Measurements from ENCODE around the gene BTRC.

The BTRC gene

GRCh38 chr10:101444058-101444898 lies 90.3 kb downstream of the BTRC start:
- DNase-seq (ENCODE audit: low spot score) = no peak

GRCh38 chr10:101446071-101446470 lies 92.1 kb downstream of the BTRC start:
- DNase-seq (ENCODE audit: low spot score) = no peak

- DNase-seq (ENCODE audit: low spot score) = no peak
Observed at GRCh38 chr10:101446947-101447346, 93.0 kb downstream of the BTRC start.

GRCh38 chr10:101447477-101447876 lies 93.5 kb downstream of the BTRC start:
- no peak for DNase-seq (ENCODE audit: low spot score)

- DNase-seq (ENCODE audit: low spot score) = no peak
Observed at GRCh38 chr10:101450277-101451080, 96.5 kb downstream of the BTRC start.

- no peak for DNase-seq (ENCODE audit: low spot score)
Observed at GRCh38 chr10:101451261-101451660, 97.3 kb downstream of the BTRC start.

GRCh38 chr10:101451667-101452069 lies 97.7 kb downstream of the BTRC start:
- no peak for DNase-seq (ENCODE audit: low spot score)

- DNase-seq (ENCODE audit: low spot score) = no peak
Observed at GRCh38 chr10:101452176-101452575, 98.2 kb downstream of the BTRC start.

GRCh38 chr10:101452593-101452992 lies 98.6 kb downstream of the BTRC start:
- DNase-seq (ENCODE audit: low spot score) = no peak

- no peak for DNase-seq (ENCODE audit: low spot score)
Observed at GRCh38 chr10:101453318-101453717, 99.4 kb downstream of the BTRC start.

GRCh38 chr10:101453791-101454718 lies 100.1 kb downstream of the BTRC start:
- DNase-seq (ENCODE audit: low spot score) = no peak

GRCh38 chr10:101458869-101459268 lies 104.9 kb downstream of the BTRC start:
- no peak for DNase-seq (ENCODE audit: low spot score)

- DNase-seq (ENCODE audit: low spot score) = no peak
Observed at GRCh38 chr10:101464082-101464481, 110.1 kb downstream of the BTRC start.

- no peak for DNase-seq (ENCODE audit: low spot score)
Observed at GRCh38 chr10:101464599-101464998, 110.6 kb downstream of the BTRC start.

- DNase-seq (ENCODE audit: low spot score) = no peak
Observed at GRCh38 chr10:101466016-101466912, 112.3 kb downstream of the BTRC start.

- DNase-seq (ENCODE audit: low spot score) = peak; percentile 83
Observed at GRCh38 chr10:101467286-101467770, 113.4 kb downstream of the BTRC start.

GRCh38 chr10:101468159-101468558 lies 114.2 kb downstream of the BTRC start:
- no peak for DNase-seq (ENCODE audit: low spot score)

GRCh38 chr10:101476383-101476782 lies 122.4 kb downstream of the BTRC start:
- DNase-seq (ENCODE audit: low spot score) = no peak

GRCh38 chr10:101478956-101479355 lies 125.0 kb downstream of the BTRC start:
- DNase-seq (ENCODE audit: low spot score) = no peak

- no peak for DNase-seq (ENCODE audit: low spot score)
Observed at GRCh38 chr10:101481256-101481655, 127.3 kb downstream of the BTRC start.

GRCh38 chr10:101482568-101482967 lies 128.6 kb downstream of the BTRC start:
- no peak for DNase-seq (ENCODE audit: low spot score)

All from LoVo (cell line).